ENCODE data around the gene DIAPH3.

DIAPH3 gene

GRCh38 chr13:59733744-59734143 is 430.0 kb downstream of the DIAPH3 start:
- no peak for TF ChIP-seq EZH2phosphoT487 (IDR thresholded peaks at IDR 0.05; ENCODE audit: borderline replicate concordance)
- no peak for TF ChIP-seq CTCF (conservative IDR thresholded peaks at IDR 0.05; ENCODE audit: low read length)
- Histone ChIP-seq H3K36me3 (ENCODE audit: insufficient read depth, low read length) (no peaks in the 10 kb centered on the region), H4K20me1 (ENCODE audit: insufficient read depth, low read length, poor library complexity, severe bottlenecking) (no peaks in the 10 kb centered on the region), H3K4me3 (ENCODE audit: low read length, poor library complexity, severe bottlenecking) (no peak overlapping the region), H3K9me3 (ENCODE audit: insufficient read depth, low read depth, low read length) (no peaks in the 10 kb centered on the region), H3F3A (ENCODE audit: low read depth) (no peaks in the 10 kb centered on the region), H3K9me2 (replicated peaks; ENCODE audit: low read depth, low read length) (no peaks in the 10 kb centered on the region), H3K27me3 (ENCODE audit: insufficient read depth, low read length, poor library complexity, severe bottlenecking) (no peaks in the 10 kb centered on the region), H3K4me1 (ENCODE audit: insufficient read depth, low read length, poor library complexity, severe bottlenecking) (peaks cover 9% of the 10 kb centered on the region), H3K79me2 (ENCODE audit: insufficient read depth, low read length) (no peaks in the 10 kb centered on the region), H3K4me2 (ENCODE audit: low read depth, low read length, poor library complexity, severe bottlenecking) (no peak overlapping the region), H2AFZ (ENCODE audit: low read length) (no peak overlapping the region), H3K9ac (ENCODE audit: low read depth, low read length, poor library complexity, severe bottlenecking) (no peak overlapping the region)

DNA sequence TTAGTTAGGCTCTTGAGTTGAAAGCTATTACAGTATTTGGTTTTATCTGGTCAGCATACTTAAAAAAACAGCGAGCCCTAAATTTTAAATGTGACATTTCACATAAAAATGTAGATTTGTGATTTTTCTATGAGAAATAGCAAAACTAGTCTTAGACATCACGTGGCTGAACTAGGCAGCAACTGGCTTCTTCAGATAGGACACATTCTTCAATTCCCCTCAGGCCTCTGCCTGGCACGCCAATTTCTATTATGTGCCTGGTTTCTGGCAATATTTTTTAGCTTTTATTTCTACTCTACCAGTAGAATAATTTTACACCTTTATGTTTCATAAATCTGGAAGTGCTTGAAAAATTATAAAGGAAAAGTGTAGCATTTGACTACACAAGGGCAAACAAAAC is 433.7 kb downstream of the DIAPH3 start:
- Histone ChIP-seq H3F3A (ENCODE audit: low read depth) (no peaks in the 10 kb centered on the region), H4K20me1 (ENCODE audit: insufficient read depth, low read length, poor library complexity, severe bottlenecking) (no peaks in the 10 kb centered on the region), H3K4me1 (ENCODE audit: insufficient read depth, low read length, poor library complexity, severe bottlenecking) (peaks cover 10% of the 10 kb centered on the region), H3K36me3 (ENCODE audit: insufficient read depth, low read length) (no peaks in the 10 kb centered on the region), H3K4me2 (ENCODE audit: low read depth, low read length, poor library complexity, severe bottlenecking) (no peak overlapping the region), H3K4me3 (ENCODE audit: low read length, poor library complexity, severe bottlenecking) (no peak overlapping the region), H3K79me2 (ENCODE audit: insufficient read depth, low read length) (no peaks in the 10 kb centered on the region), H3K9me2 (replicated peaks; ENCODE audit: low read depth, low read length) (no peaks in the 10 kb centered on the region), H3K27me3 (ENCODE audit: insufficient read depth, low read length, poor library complexity, severe bottlenecking) (no peaks in the 10 kb centered on the region), H2AFZ (ENCODE audit: low read length) (no peak overlapping the region), H3K9ac (ENCODE audit: low read depth, low read length, poor library complexity, severe bottlenecking) (no peak overlapping the region), H3K9me3 (ENCODE audit: insufficient read depth, low read depth, low read length) (no peaks in the 10 kb centered on the region)
- no peak for TF ChIP-seq EZH2phosphoT487 (IDR thresholded peaks at IDR 0.05; ENCODE audit: borderline replicate concordance)
- TF ChIP-seq CTCF (conservative IDR thresholded peaks at IDR 0.05; ENCODE audit: low read length): no peak

DNA sequence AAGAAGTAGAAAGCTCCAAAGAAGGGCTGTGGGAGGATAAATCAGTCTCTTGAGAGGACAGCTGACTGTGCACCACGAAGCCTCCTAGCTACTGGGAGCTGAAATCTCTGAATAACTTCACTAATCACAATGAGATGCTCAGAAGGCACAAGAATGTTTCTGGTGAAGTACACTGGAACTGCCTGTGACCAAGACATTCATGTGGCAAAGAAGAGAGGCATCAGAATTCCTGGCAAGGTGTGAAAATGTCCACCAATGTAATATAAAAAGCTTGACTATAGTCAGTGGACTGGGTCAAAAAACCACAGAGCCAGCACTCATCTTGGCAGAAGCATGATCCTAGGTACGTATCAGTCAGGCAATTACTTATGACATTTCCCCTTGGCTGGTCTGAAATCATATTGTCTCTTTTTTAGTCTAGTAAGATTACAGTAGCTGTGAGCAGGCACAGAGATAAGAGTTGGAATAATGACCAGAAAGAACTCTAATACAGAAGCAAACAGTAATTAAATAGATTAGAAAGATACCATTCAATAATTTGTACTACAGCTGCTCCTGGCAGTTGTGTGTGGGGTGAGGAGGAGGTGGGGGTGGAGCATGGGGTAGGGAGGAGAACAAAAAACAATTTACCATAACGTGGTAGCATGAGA is 434.7 kb downstream of the DIAPH3 start:
- Histone ChIP-seq H3K4me1 (ENCODE audit: insufficient read depth, low read length, poor library complexity, severe bottlenecking) (peaks cover 6% of the 10 kb centered on the region), H2AFZ (ENCODE audit: low read length) (no peak overlapping the region)

More for the DNA sequence above, 434.7 kb downstream of the DIAPH3 start:
- no peak for TF ChIP-seq CTCF (conservative IDR thresholded peaks at IDR 0.05; ENCODE audit: low read length)
- no peak for TF ChIP-seq EZH2phosphoT487 (IDR thresholded peaks at IDR 0.05; ENCODE audit: borderline replicate concordance)
- Histone ChIP-seq H3K9me2 (replicated peaks; ENCODE audit: low read depth, low read length) (no peaks in the 10 kb centered on the region), H3K79me2 (ENCODE audit: insufficient read depth, low read length) (no peaks in the 10 kb centered on the region), H3K4me2 (ENCODE audit: low read depth, low read length, poor library complexity, severe bottlenecking) (no peak overlapping the region), H4K20me1 (ENCODE audit: insufficient read depth, low read length, poor library complexity, severe bottlenecking) (no peaks in the 10 kb centered on the region), H3F3A (ENCODE audit: low read depth) (no peaks in the 10 kb centered on the region), H3K36me3 (ENCODE audit: insufficient read depth, low read length) (no peaks in the 10 kb centered on the region), H3K4me3 (ENCODE audit: low read length, poor library complexity, severe bottlenecking) (no peak overlapping the region), H3K9me3 (ENCODE audit: insufficient read depth, low read depth, low read length) (no peaks in the 10 kb centered on the region), H3K9ac (ENCODE audit: low read depth, low read length, poor library complexity, severe bottlenecking) (no peak overlapping the region), H3K27me3 (ENCODE audit: insufficient read depth, low read length, poor library complexity, severe bottlenecking) (no peaks in the 10 kb centered on the region)
